ENCODE data around the gene EDN2.

- TF ChIP-seq CTCF (tag by site-specific recombination; IDR thresholded peaks at IDR 0.05) (no peak), ZNF768 (tag by site-specific recombination; IDR thresholded peaks at IDR 0.05) (no peak), ZNF311 (tag by site-specific recombination; IDR thresholded peaks at IDR 0.05; ENCODE audit: borderline replicate concordance) (no peak), ZNF280C (tag by site-specific recombination; IDR thresholded peaks at IDR 0.05) (no peak), ZNF433 (tag by site-specific recombination; IDR thresholded peaks at IDR 0.05; ENCODE audit: low read depth) (no peak), ZBTB6 (tag by site-specific recombination; IDR thresholded peaks at IDR 0.05) (no peak), BCL11A (tag by site-specific recombination; IDR thresholded peaks at IDR 0.05; ENCODE audit: low read depth) (no peak), REST (tag by site-specific recombination; IDR thresholded peaks at IDR 0.05) (no peak), TCF7L2 (IDR thresholded peaks at IDR 0.05; ENCODE audit: borderline replicate concordance, low read depth, low read length) (no peak), ZNF660 (tag by site-specific recombination; IDR thresholded peaks at IDR 0.05) (no peak), ZNF560 (tag by site-specific recombination; IDR thresholded peaks at IDR 0.05; ENCODE audit: borderline replicate concordance) (no peak)
Observed at GRCh38 chr1:41483960-41484401, 502 bp downstream of the EDN2 start.

Measured in HEK293 (cell line).